SU-DHL-6 (cell line): ENCODE measurements around the gene SIAH2.

Experiments
- EZH2phosphoT487 ChIP-seq: fragments of 200-600 bp; sonication (generic), shearing (Covaris generic); conservative IDR thresholded peaks from 2 replicates; pipeline ENCODE4 v1.6.1; 2018; ENCODE audit warnings: mild to moderate bottlenecking, antibody characterized with exemption, low read length, moderate library complexity, mixed read lengths
- TF ChIP-seq, protein P1 (sequence below): fragments of 200-600 bp; sonication (generic); IDR thresholded peaks from one replicate; pipeline ENCODE4 v1.5.1; 2017; ENCODE audit warnings: antibody characterized with exemption, mild to moderate bottlenecking, low read length, moderate library complexity; ENCODE audit not compliant: insufficient read depth, poor library complexity, severe bottlenecking

DNA sequence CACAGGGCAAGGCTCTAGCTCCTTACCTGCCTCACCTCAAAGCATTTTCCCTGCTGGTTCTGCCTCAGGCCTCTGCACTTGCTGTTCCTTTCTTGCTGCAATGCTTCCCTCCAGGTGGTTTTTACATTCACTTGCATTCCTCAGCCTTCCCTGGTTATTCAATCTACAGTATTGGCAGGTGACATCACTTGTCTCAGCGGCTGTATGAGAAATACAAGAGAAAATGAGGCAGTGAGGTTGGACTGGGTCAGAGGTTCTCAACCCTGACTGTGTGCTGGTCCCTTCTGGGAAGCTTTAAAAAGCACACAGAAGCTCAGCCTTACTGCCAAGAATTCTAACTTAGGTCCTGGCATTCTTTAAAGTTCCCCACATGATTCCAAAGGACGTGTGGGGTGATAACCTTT is 26.7 kb downstream of the SIAH2 start:
- TF ChIP-seq, protein P1, sequence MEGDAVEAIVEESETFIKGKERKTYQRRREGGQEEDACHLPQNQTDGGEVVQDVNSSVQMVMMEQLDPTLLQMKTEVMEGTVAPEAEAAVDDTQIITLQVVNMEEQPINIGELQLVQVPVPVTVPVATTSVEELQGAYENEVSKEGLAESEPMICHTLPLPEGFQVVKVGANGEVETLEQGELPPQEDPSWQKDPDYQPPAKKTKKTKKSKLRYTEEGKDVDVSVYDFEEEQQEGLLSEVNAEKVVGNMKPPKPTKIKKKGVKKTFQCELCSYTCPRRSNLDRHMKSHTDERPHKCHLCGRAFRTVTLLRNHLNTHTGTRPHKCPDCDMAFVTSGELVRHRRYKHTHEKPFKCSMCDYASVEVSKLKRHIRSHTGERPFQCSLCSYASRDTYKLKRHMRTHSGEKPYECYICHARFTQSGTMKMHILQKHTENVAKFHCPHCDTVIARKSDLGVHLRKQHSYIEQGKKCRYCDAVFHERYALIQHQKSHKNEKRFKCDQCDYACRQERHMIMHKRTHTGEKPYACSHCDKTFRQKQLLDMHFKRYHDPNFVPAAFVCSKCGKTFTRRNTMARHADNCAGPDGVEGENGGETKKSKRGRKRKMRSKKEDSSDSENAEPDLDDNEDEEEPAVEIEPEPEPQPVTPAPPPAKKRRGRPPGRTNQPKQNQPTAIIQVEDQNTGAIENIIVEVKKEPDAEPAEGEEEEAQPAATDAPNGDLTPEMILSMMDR: no peak
- no peak for TF ChIP-seq EZH2phosphoT487
